Measurements from ENCODE around the gene FREM1. TPM values are rescaled to one million over a fixed set of nuclear protein-coding genes. Genes with fewer than 3 reads are reported as not detected.
A peak's percentile ranks its signal among the peaks of the same experiment; 100 is the strongest.

FREM1 gene
- polyA plus RNA-seq, 1 of the 3 experiments (the other 2 are of a cell fraction), result 0.26 TPM

- TF ChIP-seq FOSL2 (IDR thresholded peaks at IDR 0.05; ENCODE audit: borderline replicate concordance, low read depth) (no peak), ZBTB33 (IDR thresholded peaks at IDR 0.05; ENCODE audit: borderline replicate concordance, low read depth) (no peak), YY1 (IDR thresholded peaks at IDR 0.05; ENCODE audit: low read depth) (no peak), SIN3A (IDR thresholded peaks at IDR 0.05; ENCODE audit: borderline replicate concordance, low read depth, low read length) (peak; percentile 25; the same call in 1 of the 2 replicates), EZH2phosphoT487 (IDR thresholded peaks at IDR 0.05; ENCODE audit: borderline replicate concordance, low read depth) (no peak), PBX3 (IDR thresholded peaks at IDR 0.05) (peak; percentile 9; the same call in 1 of the 2 replicates)
Measured at GRCh38 chr9:14693251-14693861, 216.9 kb downstream of the FREM1 start, which contains the start of gene ZDHHC21 (continued).

- POLR2A ChIA-PET, result interaction anchor here (0.8 to 1.1 kb wide), 3 partner anchors 11 to 76 kb away, joined by 3 read pairs; no protein-coding TSS in a partner anchor
- no peak for DNase-seq
Measured at GRCh38 chr9:14692470-14693250, 217.6 kb downstream of the FREM1 start.

More at GRCh38 chr9:14692470-14693250, 217.6 kb downstream of the FREM1 start:
- peaks cover 13 to 15% of the 10 kb centered on the region in 2 experiments for H3K36me3 ChIP-seq (replicated peaks in 1 of 2; ENCODE audit: control insufficient read depth in 1 of 2, insufficient read depth in 2 of 2, low read length in 1 of 2)
- peaks cover 25% of the 10 kb centered on the region for H3K79me2 ChIP-seq (ENCODE audit: insufficient read depth)
- WGBS (ENCODE audit: low lambda C conversion rate), result 3% methylated on average over 14 of the region's 35 CpGs
- no peaks in the 10 kb centered on the region for H3K9me2 ChIP-seq
- no peaks in the 10 kb centered on the region for H3K9me3 ChIP-seq
- CTCF ChIA-PET, result interaction anchor here (0.6 to 4.3 kb wide), 5 partner anchors 31 to 1604 kb away, joined by 3 to 21 read pairs (median 3); no protein-coding TSS in a partner anchor
- H3K9ac ChIP-seq, result peak overlapping the region; percentile 64; the same call in 1 of the 2 replicates
- H2AFZ ChIP-seq (ENCODE audit: low read depth), result peak overlapping the region; percentile 69
- H3F3A ChIP-seq (replicated peaks; ENCODE audit: insufficient read depth), result peaks cover 14% of the 10 kb centered on the region
- H3K27me3 ChIP-seq (ENCODE audit: insufficient read depth), result no peaks in the 10 kb centered on the region
- peak overlapping the region; percentile 89 for H3K4me2 ChIP-seq
- H3K27ac ChIP-seq (ENCODE audit: low read depth in 2 of 2, low read length in 1 of 2), result peak overlapping the region in 1 of 2 experiments; percentile 93; a peak in 2 of 4 replicates
- peaks cover 8 to 13% of the 10 kb centered on the region in 2 experiments; a peak in 3 of 4 replicates for H3K4me1 ChIP-seq (ENCODE audit: control insufficient read depth in 1 of 2, insufficient read depth in 2 of 2, low read depth in 1 of 2, low read length in 1 of 2)
- 0 out of 2 replicates have a peak, but pooled peaks cover 1% of the 10 kb centered on the region for H4K20me1 ChIP-seq (ENCODE audit: insufficient read depth)
- peak overlapping the region; percentile 82 to 93 for H3K4me3 ChIP-seq (ENCODE audit: low read depth in 2 of 2, low read length in 1 of 2)
- TF ChIP-seq FOXM1 (IDR thresholded peaks at IDR 0.05; ENCODE audit: low read depth), result no peak
- no peak for TF ChIP-seq CTCF (IDR thresholded peaks at IDR 0.05)
- TF ChIP-seq USF2 (IDR thresholded peaks at IDR 0.05; ENCODE audit: borderline replicate concordance, low read depth, low read length), result no peak
- no peak for TF ChIP-seq CHD2 (IDR thresholded peaks at IDR 0.05; ENCODE audit: low read length, partially characterized antibody)
- no peak for TF ChIP-seq RCOR1 (IDR thresholded peaks at IDR 0.05; ENCODE audit: low read length)
- TF ChIP-seq RXRA (IDR thresholded peaks at IDR 0.05; ENCODE audit: borderline replicate concordance, low read depth), result no peak
- TF ChIP-seq GATA2 (CRISPR knock-in tag; IDR thresholded peaks at IDR 0.05), result no peak
- no peak for TF ChIP-seq IRF3 (IDR thresholded peaks at IDR 0.05; ENCODE audit: low read depth, low read length)
- TF ChIP-seq JUND (IDR thresholded peaks at IDR 0.05), result no peak
